Midbrain (tissue), 1 donor: ENCODE measurements around the gene CELF5.

Experiments
- DNase-seq: peaks from one replicate; lab custom pipeline; 2025; lab: John Stamatoyannopoulos, UW

Gene CELF5

GRCh38 chr19:3243819-3244700 lies 19.6 kb downstream of the CELF5 start:
- peak; percentile 14 for DNase-seq

- no peak for DNase-seq
Observed at GRCh38 chr19:3245050-3245449, 20.6 kb downstream of the CELF5 start.

GRCh38 chr19:3248728-3249326 lies 24.4 kb downstream of the CELF5 start:
- DNase-seq, result no peak

- DNase-seq, result no peak
Observed at GRCh38 chr19:3249408-3249807, 24.9 kb downstream of the CELF5 start.

- DNase-seq, result no peak
Observed at GRCh38 chr19:3250675-3251074, 26.2 kb downstream of the CELF5 start.

GRCh38 chr19:3251229-3251628 lies 26.8 kb downstream of the CELF5 start:
- DNase-seq, result no peak

- DNase-seq, result no peak
Observed at GRCh38 chr19:3252650-3253049, 28.2 kb downstream of the CELF5 start.

- DNase-seq, result no peak
Observed at GRCh38 chr19:3253270-3253669, 28.8 kb downstream of the CELF5 start.

GRCh38 chr19:3254520-3254919 lies 30.1 kb downstream of the CELF5 start:
- DNase-seq, result no peak

GRCh38 chr19:3257071-3257470 lies 32.6 kb downstream of the CELF5 start:
- no peak for DNase-seq

GRCh38 chr19:3262362-3262761 lies 37.9 kb downstream of the CELF5 start:
- no peak for DNase-seq

GRCh38 chr19:3263866-3264265 lies 39.4 kb downstream of the CELF5 start:
- DNase-seq, result no peak

- no peak for DNase-seq
Observed at GRCh38 chr19:3265432-3265831, 41.0 kb downstream of the CELF5 start.

GRCh38 chr19:3266092-3266693 lies 41.7 kb downstream of the CELF5 start:
- DNase-seq, result no peak

GRCh38 chr19:3266792-3267514 lies 42.5 kb downstream of the CELF5 start:
- DNase-seq, result no peak

GRCh38 chr19:3268326-3268725 lies 43.9 kb downstream of the CELF5 start:
- DNase-seq, result no peak

- no peak for DNase-seq
Observed at GRCh38 chr19:3268763-3269162, 44.3 kb downstream of the CELF5 start.

GRCh38 chr19:3269916-3270671 lies 45.6 kb downstream of the CELF5 start:
- DNase-seq, result no peak

- DNase-seq, result peak; percentile 8
Observed at GRCh38 chr19:3270902-3271301, 46.4 kb downstream of the CELF5 start.

- no peak for DNase-seq
Observed at GRCh38 chr19:3272401-3272931, 48.0 kb downstream of the CELF5 start.

GRCh38 chr19:3272952-3273351 lies 48.5 kb downstream of the CELF5 start:
- DNase-seq, result no peak
